Activated CD4-positive, alpha-beta T cell treated with anti-CD3 and anti-CD28 coated beads, Interleukin-2, amount 10 ng/mL, durations not matched to agents 7 days and 5 days (primary cell): ENCODE measurements around the gene NCR2. TPM values are rescaled to one million over a fixed set of nuclear protein-coding genes. Genes with fewer than 3 reads are reported as not detected.

Experiments used
- CTCF ChIA-PET: fragments of 350-600 bp; sonication (Branson Sonifier 250); formaldehyde crosslinking; loops from one replicate; lab custom pipeline; 2021; ENCODE audit warnings: antibody characterized with exemption; lab: Charles Lee
- POLR2A ChIA-PET: fragments of 350-600 bp; sonication (Branson Sonifier 250); formaldehyde crosslinking; loops from one replicate; lab custom pipeline; 2021; ENCODE audit warnings: antibody characterized with exemption; lab: Charles Lee
- DNase-seq: peaks from one replicate; pipeline ENCODE4 v3.0.0-alpha.2; 2020
- H3K27ac Mint-ChIP-seq: one replicate; pipeline ENCODE4 v1.8.0; 2021; ENCODE audit warnings: mild to moderate bottlenecking, moderate library complexity, mixed read lengths
- H3K27me3 Mint-ChIP-seq: one replicate; pipeline ENCODE4 v1.8.0; 2021; ENCODE audit warnings: mixed read lengths
- H3K36me3 Mint-ChIP-seq: one replicate; pipeline ENCODE4 v1.8.0; 2021; ENCODE audit warnings: low read depth, mixed read lengths
- H3K4me1 Mint-ChIP-seq: one replicate; pipeline ENCODE4 v1.8.0; 2021; ENCODE audit warnings: mixed read lengths
- H3K4me3 Mint-ChIP-seq: one replicate; pipeline ENCODE4 v1.8.0; 2021; ENCODE audit warnings: mild to moderate bottlenecking, moderate library complexity, mixed read lengths
- H3K9me3 Mint-ChIP-seq: one replicate; pipeline ENCODE4 v1.8.0; 2021; ENCODE audit warnings: mixed read lengths
- total RNA-seq, 2 experiments: library from RNA; stranded (reverse); gene quantifications; one replicate each; pipeline ENCODE4 v1.2.3, GENCODE V29; 2021

NCR2 gene
- total RNA-seq, 2 experiments from 2014 or later, result not detected

DNA sequence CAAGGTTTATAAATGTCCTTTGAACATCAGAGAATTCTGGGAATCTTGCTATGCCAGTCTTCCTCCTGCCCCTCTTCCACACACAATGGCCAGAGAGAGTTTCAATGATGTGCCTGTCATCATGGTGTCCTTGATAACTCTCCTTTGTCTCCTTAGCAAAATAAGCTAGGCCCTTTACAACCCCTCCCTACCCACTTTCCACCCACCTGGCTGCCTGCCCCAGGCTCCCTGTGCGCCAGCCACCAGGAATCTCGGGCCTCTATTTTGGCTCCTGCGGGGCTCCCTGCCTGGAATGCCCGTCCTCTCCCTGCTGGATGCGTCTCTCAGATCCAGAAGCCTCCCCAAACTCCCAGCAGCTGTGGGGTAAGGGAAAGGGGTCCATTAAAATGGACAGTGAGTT lies 60.9 kb downstream of the NCR2 start:
- peaks cover 41% of the 10 kb centered on the region for H3K27me3 Mint-ChIP-seq
- CTCF ChIA-PET, result interaction anchor here (1.0 to 1.8 kb wide), 3 partner anchors 24 to 28 kb away, joined by 4 read pairs; no protein-coding TSS in a partner anchor

DNA sequence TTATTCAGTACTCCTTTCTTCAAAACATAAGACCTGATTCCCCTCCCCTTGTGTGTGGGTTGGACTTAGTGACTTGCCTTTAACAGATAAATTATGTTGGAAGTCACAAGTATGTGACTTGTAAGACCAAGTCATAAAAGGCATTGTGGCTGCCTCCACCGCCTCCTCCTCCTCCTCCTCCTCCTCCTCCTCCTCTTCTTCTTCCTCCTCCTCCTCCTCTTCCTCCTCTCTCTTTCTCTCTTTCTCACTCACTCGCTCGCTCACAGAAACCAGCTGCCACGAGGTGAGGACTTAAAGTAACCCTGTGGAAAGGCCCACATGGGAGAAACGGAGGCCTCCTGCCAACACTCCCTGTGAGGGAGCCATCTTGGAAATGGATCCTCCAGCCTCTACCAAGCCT lies 64.0 kb downstream of the NCR2 start:
- POLR2A ChIA-PET, result no interaction called here

More for the DNA sequence above, 60.9 kb downstream of the NCR2 start:
- Mint-ChIP-seq H3K4me3 (no peak overlapping the region), H3K27ac (no peak overlapping the region), H3K4me1 (no peaks in the 10 kb centered on the region), H3K36me3 (no peaks in the 10 kb centered on the region), H3K9me3 (peaks cover 14% of the 10 kb centered on the region)
- no peak for DNase-seq
- POLR2A ChIA-PET, result no interaction called here

More for the DNA sequence above, 64.0 kb downstream of the NCR2 start:
- H3K4me3 Mint-ChIP-seq, result no peak overlapping the region
- no peaks in the 10 kb centered on the region for H3K4me1 Mint-ChIP-seq
- no peaks in the 10 kb centered on the region for H3K36me3 Mint-ChIP-seq
- peaks cover 14% of the 10 kb centered on the region for H3K9me3 Mint-ChIP-seq
- DNase-seq, result no peak
- H3K27me3 Mint-ChIP-seq, result peaks cover 43% of the 10 kb centered on the region
- CTCF ChIA-PET, result no interaction called here
- H3K27ac Mint-ChIP-seq, result no peak overlapping the region

Other genes starting within 250 kb of the NCR2 start
- gene TREML1, start 181.3 kb upstream of the NCR2 start, total RNA-seq, result not detected
- gene TREM2, start 172.5 kb upstream of the NCR2 start, total RNA-seq, result not detected
- 10 to 100 TPM; 22.9 to 25.8 TPM for gene TREML2, start 134.5 kb upstream of the NCR2 start, total RNA-seq
- gene TREML4, start 107.3 kb upstream of the NCR2 start, total RNA-seq, result not detected
- gene TREM1, start 48.9 kb upstream of the NCR2 start, total RNA-seq, result under 1 TPM in 1 of 2 experiments, not detected in 1; 0.40 TPM
- 1 to 10 TPM; 4.8 to 5.3 TPM for gene FOXP4, start 210.8 kb downstream of the NCR2 start, total RNA-seq